Activated CD4-positive, alpha-beta T cell treated with anti-CD3 and anti-CD28 coated beads for 1 hour (primary cell): ENCODE results near the gene GRIK5.
"Not testable (repeated sequence)": the region's sequence is repeated elsewhere in the genome, so short reads cannot be mapped to it uniquely, and the experiment has no call there.

ENCODE experiments used
- DNase-seq: peaks from one replicate; pipeline ENCODE4 v3.0.0-alpha.2; 2020

GRIK5 gene

DNA sequence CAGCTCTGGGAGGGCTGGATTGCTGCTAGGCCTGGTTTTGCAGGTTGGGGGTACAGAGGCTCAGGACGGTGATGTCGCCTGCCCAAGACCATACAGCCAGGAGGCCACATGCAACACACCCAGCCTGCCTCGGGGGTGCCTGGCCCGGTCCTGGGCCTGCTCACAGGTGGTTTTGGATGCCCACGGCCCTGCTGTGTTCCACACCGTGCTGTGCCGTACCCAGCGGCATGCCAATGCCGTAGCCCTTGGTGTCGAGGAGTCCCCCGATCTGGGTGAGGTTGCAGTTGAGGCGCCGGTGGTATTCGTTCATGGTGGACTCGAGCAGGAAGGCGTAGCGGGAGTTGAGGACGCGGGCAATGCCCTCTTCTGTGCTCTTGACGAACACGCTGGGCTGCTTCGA is 64.5 kb downstream of the GRIK5 start:
- DNase-seq = no peak

DNA sequence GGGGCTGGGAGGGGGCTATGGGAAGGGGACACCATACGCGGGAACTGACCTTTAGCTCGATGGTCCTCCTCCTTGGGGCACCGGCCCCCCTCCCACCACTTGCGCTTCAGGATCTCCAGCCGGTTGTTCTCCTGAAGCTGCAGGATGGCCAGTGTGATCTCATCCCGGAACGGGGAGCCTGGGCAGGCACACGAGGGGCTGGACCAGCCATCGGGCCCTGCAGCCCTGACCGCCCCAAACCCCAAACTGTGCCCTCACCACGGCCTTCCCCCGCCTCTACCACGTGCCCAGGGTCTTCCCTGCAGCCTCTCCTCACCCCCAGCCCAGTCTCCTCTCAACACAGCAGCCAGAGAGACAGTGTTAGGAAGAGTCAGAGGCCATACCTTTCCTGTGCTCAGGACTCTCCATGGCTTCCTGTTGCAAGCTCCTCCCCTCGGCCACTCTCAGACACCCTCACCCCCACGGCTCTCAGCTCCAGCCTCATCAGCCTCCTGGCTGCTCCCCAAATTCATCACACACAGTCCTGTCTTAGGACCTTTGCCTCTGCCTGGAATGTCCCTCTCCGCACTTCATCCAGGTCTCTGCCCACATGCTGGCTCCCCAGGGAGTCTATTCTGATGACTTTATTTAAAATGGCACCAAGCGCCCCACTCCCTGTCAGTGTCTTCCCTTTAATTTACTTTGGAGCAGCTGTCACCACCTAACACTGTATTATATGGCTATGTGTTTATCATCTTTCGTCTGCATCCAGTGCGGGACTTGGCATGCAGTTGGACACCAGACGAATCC is 66.3 kb downstream of the GRIK5 start:
- DNase-seq = no peak

- no peak for DNase-seq
Measured at GRCh38 chr19:41999878-42000208, 70.2 kb downstream of the GRIK5 start.

GRCh38 chr19:41999071-41999877 is 70.7 kb downstream of the GRIK5 start:
- no peak for DNase-seq

DNA sequence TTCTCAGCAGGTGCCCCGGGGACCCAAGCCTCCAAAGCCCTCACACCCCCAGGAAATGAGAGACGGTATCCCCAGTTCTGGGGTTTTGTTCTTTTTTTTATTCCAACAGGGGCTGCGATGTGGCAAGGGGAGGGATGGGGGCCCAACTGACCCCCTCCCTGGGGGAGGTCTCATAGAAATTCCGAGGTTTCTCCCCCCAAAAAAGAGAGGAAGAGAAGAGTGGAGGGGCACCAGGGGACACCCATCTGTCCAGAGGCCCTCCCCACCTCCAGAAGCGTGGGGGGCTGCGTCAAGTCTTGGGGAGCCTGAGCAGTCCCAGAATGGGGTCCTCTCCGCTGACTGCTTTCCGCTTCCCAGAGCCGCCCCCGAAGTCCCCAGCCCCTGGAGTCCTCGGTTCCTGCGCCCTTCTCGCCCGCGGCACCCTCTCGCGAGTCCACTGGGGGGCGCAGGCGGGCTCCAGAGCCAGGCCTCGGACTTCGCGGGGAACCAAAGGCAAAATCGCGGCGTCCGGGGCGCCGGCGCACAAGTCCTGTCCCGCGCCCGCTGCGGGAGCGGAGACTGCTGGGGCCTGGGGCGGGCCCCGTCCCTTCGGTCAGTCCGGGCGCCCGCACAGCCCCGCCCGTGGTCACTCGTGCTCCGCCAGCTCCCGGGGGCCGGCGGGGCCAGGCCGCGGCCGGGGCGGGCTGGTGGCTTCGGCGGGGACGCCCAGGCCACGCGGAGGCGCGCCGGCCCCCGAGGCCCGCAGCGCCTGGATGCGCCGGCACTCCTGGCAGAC is 71.6 kb downstream of the GRIK5 start:
- no peak for DNase-seq

GRCh38 chr19:41997851-41998229 is 72.2 kb downstream of the GRIK5 start:
- no peak for DNase-seq

DNA sequence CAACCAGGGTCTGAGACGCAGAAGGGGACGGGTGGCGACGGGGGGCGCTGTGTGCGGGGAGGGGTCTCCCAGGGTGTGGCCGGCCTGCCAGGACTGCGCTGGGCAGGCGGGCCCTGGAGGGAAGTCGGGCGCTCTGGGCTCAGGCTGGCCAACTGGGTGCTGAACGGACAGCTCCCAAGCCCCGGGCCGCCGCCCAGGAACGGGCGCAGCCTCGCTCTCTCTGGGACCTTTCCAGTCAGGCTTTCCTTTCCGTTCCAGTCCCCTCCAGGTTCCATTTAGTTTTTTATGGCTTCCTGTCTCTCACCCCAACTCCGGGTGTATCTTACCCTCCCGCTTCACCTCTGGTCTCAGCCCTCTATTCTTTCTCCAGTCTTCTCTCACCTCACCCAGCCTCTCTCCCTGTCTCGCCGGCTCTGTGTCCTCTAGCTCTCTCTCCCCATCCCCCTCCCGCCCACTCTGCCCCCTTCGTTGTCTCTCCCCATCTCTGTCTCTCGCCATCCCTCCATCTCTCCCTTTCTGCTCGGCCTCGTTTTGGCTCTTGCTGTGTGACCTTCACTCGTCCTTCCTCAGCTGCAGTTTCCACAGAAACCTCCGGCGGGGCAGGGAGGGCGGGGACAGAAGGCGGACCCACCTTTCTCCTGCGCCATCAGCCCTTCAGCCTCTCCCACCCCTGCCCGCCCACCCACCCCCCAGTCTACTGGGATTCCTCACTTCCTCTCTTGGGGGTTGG is 72.7 kb downstream of the GRIK5 start:
- no peak for DNase-seq

- DNase-seq = no peak
Measured at GRCh38 chr19:41995959-41996797, 73.8 kb downstream of the GRIK5 start.

GRCh38 chr19:41994994-41995958 is 74.7 kb downstream of the GRIK5 start:
- no peak for DNase-seq

DNA sequence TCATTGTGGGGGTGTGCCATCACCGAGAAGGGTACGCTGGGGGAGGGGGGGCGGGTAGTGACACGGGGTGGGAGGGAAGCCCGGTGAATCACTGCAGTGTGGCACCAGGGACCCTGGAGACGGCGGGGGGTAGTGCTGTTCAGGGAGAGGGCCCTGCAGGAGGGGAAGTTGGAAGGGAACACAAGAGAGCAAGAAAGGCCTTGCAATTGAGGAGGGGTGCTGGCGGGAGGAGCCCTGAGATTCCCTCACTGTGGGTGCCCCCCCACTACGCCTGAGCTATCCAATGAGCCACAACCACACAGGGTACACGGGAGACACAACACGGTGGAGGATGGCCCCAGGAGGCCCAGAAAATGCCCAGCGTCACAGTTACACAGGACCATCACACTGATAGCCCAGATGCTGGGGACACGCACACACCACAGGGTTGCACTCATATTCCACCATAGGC is 75.5 kb downstream of the GRIK5 start:
- no peak for DNase-seq

DNA sequence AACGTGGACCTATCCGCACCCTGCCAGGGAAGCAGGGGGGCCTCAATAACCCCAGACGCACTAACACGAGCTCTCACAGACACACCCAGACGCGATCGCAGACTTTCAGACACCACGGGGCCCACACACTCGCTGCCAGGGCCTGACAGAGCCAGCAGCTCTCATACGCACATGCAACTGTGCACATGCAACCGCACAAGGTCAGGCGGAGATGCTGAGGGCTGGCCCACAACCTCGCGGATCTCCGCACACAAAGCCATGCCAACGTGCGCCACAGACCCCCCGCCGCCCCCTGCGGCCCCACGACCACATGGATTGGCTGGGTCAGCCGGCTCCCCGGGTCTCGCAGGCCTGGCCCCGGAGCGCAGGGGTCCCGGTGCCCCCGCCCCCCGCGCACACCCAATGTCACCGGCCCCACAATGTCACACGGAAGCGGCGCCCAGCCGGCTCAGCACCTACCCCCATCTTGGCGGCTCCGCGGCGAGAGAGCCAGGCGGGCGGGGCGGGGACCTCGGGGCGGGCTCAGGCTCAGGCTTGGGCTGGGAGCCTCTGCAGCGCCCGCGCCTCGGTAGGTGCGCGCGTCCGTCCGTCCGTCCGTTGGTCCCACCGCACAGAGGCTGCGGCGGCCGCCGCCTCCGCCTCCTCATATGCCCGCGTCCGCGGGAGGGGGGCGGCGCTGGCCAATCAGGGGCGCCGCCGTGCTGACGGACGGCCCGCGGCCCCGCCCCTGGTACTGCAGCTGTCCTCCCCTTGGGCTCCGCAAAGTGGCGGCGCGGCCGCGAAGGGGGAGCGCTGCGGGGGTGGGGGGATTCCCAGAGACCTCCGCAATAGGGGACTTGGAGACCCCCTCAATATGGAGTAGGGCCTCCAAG is 76.2 kb downstream of the GRIK5 start, which contains the start of gene ATP1A3:
TSS of gene ATP1A3 (minus strand) at position 619 of the 872 bp plus-strand sequence. CDS start at position 465, 154 bp downstream.
- peak; percentile 37 for DNase-seq

DNA sequence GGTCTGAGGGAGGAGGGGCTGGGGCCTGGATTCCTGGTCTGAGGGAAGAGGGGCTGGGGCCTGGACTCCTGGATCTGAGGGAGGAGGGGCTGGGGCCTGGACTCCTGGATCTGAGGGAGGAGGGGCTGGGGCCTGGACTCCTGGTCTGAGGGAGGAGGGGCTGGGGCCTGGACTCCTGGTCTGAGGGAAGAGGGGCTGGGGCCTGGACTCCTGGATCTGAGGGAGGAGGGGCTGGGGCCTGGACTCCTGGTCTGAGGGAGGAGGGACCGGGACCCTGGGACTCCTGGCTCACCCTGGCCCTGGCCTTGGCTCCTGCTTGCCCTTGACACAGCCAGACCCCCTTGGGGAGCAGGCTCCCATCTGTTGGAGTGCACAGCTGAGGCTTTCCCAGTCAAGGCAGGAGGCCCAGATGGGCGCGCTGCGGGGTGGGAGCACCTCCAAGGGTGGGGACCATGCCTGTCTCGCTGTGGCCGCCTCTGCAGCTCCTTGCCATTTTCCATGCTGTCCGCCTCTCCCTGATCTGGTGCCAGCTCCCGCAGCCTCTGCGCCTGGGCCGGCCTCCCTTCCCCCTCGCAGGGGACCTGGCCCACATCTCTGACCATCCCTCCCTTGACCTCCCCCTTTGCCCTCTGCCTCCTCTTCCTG is 78.0 kb downstream of the GRIK5 start:
- not testable (repeated sequence) for DNase-seq

DNA sequence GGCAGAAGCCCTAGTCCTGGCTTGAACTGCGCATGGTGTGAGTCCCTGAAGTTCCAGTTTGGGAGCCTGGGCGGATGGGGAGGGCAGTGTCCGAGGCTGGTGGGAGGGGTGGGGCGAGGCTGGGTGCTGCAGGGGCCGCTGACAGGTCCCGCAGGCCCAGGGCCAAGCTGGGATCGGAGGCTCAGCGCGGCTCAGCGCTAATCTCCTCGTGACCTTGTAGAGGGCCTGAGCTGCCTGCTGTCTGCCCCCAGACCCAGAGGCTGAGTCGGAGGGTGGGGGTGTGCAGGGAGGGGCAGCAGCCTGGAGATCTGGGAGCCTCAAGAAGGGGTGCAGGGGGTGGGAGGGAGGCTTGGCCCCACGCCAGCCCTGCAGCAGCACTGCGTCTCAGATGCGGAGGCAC is 79.0 kb downstream of the GRIK5 start:
- no peak for DNase-seq

DNA sequence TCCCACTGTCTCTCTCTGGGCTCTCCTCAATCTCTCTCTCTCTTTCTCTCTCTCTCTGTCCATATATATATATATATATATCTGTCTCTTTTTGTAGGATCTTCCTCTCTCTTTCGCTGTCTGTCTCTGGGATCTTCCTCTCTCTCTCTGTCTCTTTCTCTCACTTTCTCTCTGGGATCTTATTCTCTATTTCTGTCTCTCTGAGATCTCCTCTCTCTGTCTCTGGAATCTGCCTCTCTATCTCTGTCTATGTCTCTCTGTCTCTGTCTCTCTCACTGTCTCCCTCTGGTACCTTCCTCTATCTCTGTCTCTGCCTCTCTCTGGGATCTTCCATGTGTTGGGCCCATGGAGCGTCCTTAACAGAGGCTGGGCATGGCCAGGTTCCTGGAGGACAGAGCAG is 79.4 kb downstream of the GRIK5 start:
- no peak for DNase-seq

DNA sequence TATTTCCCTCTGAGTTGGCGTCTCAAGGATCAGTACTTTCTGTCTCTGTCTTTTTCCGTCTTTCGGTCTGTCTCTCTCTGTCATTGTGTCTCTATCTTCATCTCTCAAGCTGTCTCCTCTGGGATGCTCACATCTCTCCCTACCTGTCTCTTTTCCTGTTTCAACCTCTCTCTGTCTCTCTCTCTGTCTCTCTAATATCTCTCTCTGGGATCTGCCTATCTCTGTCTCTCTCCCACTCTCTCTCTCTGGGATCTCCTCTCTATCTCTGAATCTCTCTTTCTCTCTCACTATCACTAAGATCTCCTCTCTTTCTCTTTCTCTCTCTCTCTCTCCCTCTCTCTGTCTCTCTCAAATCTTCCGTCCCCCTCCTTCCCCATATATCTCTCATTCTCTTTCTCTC is 80.0 kb downstream of the GRIK5 start:
- DNase-seq = no peak

GRCh38 chr19:41988947-41989346 is 81.1 kb downstream of the GRIK5 start:
- DNase-seq = no peak

GRCh38 chr19:41987141-41987860 is 82.7 kb downstream of the GRIK5 start:
- DNase-seq = no peak

DNA sequence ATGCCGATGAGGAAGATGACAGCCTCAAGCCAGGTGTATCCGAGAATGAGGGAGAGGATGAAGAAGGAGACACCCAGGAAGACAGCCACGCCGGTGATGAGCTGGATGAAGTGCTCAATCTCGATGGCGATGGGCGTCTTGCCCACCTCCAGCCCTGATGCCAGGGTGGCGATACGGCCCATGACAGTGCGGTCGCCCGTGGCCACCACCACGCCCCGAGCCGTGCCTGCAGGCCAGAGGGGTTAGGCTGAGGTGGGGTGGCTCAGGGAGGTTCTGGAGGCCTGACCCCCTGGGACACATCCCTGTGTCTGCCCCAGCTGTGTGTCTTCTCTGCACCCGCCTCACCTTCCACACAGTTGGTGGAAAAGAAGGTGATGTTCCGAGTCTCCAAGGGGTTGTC is 85.0 kb downstream of the GRIK5 start:
- DNase-seq = no peak
